K562 (cell line): Measurements from ENCODE around the gene MED29. TPM values are rescaled to one million over a fixed set of nuclear protein-coding genes. Genes with fewer than 3 reads are reported as not detected.

Source experiments
- ARNT ChIP-seq, 2 experiments: fragments of 450-650 bp; IDR thresholded peaks; 2 replicates each; pipeline ENCODE4 v1.6.1; 2016; ENCODE audit warnings: mild to moderate bottlenecking in 1 of 2
- ATF2 ChIP-seq: sonication (generic); formaldehyde crosslinking; IDR thresholded peaks from 2 replicates; pipeline ENCODE4 v1.8.1; 2022; ENCODE audit warnings: missing genetic modification reagents
- CEBPZ ChIP-seq: fragments of 150-350 bp; IDR thresholded peaks from 2 replicates; pipeline ENCODE4 v1.6.1; 2014; ENCODE audit warnings: low read depth, mild to moderate bottlenecking, low read length, borderline replicate concordance
- CSDE1 ChIP-seq, 2 experiments: fragments of 450-650 bp; IDR thresholded peaks; 2 replicates each; pipeline ENCODE4 v1.6.1; 2016; ENCODE audit warnings: mild to moderate bottlenecking in 1 of 2
- ELK3 ChIP-seq: fragments of 450-650 bp; formaldehyde crosslinking; IDR thresholded peaks from 2 replicates; pipeline ENCODE4 v1.4.0; 2020; ENCODE audit warnings: mild to moderate bottlenecking
- GABPA ChIP-seq: fragments of 200-800 bp; sonication (Bioruptor generic); conservative IDR thresholded peaks from 2 replicates; pipeline ENCODE4 v1.6.1; 2016; ENCODE audit warnings: low read depth, missing genetic modification characterization, missing compliant biosample characterization
- HMGXB4 ChIP-seq: sonication (generic); formaldehyde crosslinking; IDR thresholded peaks from 2 replicates; pipeline ENCODE4 v1.8.1; 2023; ENCODE audit warnings: mild to moderate bottlenecking, missing genetic modification reagents
- PML ChIP-seq: IDR thresholded peaks from 2 replicates; pipeline ENCODE4 v1.6.1; 2012; ENCODE audit warnings: low read length, inconsistent platforms
- PPARD ChIP-seq: fragments of 250-450 bp; sonication (Bioruptor Pico); IDR thresholded peaks from 2 replicates; pipeline ENCODE4 v1.8.0; 2022; ENCODE audit warnings: inconsistent platforms, mild to moderate bottlenecking, moderate library complexity
- RBFOX2 ChIP-seq: fragments of 200-400 bp; formaldehyde crosslinking; IDR thresholded peaks from 2 replicates; pipeline ENCODE4 v1.6.1; 2017; ENCODE audit warnings: low read depth, mild to moderate bottlenecking, low read length, moderate library complexity
- SIX5 ChIP-seq, 2 experiments: IDR thresholded peaks; 2 replicates each; pipeline ENCODE4 v1.6.1; 2011; ENCODE audit warnings: low read length in 2 of 2, borderline replicate concordance in 1 of 2, low read depth in 1 of 2, mild to moderate bottlenecking in 1 of 2, moderate library complexity in 1 of 2; ENCODE audit not compliant: insufficient read depth in 1 of 2
- ZKSCAN8 ChIP-seq: fragments of 200-800 bp; sonication (Bioruptor generic); IDR thresholded peaks from 2 replicates; pipeline ENCODE4 v1.6.1; 2016; ENCODE audit warnings: missing genetic modification characterization, missing compliant biosample characterization
- ZNF12 ChIP-seq: sonication (generic); formaldehyde crosslinking; IDR thresholded peaks from 2 replicates; pipeline ENCODE4 v1.4.0; 2020; ENCODE audit warnings: mild to moderate bottlenecking, missing genetic modification reagents
- polyA plus RNA-seq, 8 experiments: library from polyadenylated mRNA; depleted of rRNA in 4 of 8; stranded (reverse) in 5 of 8; unstranded in 3 of 8; fragments of >200 nt; fragmentation: Nextera tagmentation in 2 of 8; fragmentation: Illumina TruSeq in 1 of 8; extraction: Ambion mirVana in 2 of 8; extraction: Trizol in 1 of 8; gene quantifications; 2 replicates each; pipeline versions ENCODE4 v1.2.1 to v1.2.3, GENCODE V29; 2011 to 2014; ENCODE audit warnings: inconsistent platforms in 1 of 8, missing spikeins in 1 of 8
- total RNA-seq, 7 experiments: library from RNA; depleted of rRNA in 6 of 7; stranded (reverse); fragments of >200 nt in 6 of 7; fragmentation: Illumina TruSeq in 2 of 7; extraction: Trizol in 2 of 7; gene quantifications; 2 replicates each; pipeline versions ENCODE4 v1.2.1 to v1.2.3, GENCODE V29; 2011 to 2021; ENCODE audit warnings: low replicate concordance in 1 of 7
- TF ChIP-seq, protein P1 (sequence below), 2 experiments: fragments of 450-650 bp in 1 of 2; IDR thresholded peaks; 2 replicates each; pipeline ENCODE4 v1.6.1; 2011 to 2017; ENCODE audit warnings: low read depth in 2 of 2, antibody characterized with exemption in 1 of 2, borderline replicate concordance in 1 of 2, low read length in 1 of 2, mild to moderate bottlenecking in 1 of 2, mixed read lengths in 1 of 2; ENCODE audit not compliant: control insufficient read depth in 1 of 2

MED29 gene
- total and polyA plus RNA-seq, 9 of the 15 experiments (the other 6 are each of a cell fraction or from before 2014, with no cell fraction given): 1.8 to 22.6 (median 12.4) TPM

DNA sequence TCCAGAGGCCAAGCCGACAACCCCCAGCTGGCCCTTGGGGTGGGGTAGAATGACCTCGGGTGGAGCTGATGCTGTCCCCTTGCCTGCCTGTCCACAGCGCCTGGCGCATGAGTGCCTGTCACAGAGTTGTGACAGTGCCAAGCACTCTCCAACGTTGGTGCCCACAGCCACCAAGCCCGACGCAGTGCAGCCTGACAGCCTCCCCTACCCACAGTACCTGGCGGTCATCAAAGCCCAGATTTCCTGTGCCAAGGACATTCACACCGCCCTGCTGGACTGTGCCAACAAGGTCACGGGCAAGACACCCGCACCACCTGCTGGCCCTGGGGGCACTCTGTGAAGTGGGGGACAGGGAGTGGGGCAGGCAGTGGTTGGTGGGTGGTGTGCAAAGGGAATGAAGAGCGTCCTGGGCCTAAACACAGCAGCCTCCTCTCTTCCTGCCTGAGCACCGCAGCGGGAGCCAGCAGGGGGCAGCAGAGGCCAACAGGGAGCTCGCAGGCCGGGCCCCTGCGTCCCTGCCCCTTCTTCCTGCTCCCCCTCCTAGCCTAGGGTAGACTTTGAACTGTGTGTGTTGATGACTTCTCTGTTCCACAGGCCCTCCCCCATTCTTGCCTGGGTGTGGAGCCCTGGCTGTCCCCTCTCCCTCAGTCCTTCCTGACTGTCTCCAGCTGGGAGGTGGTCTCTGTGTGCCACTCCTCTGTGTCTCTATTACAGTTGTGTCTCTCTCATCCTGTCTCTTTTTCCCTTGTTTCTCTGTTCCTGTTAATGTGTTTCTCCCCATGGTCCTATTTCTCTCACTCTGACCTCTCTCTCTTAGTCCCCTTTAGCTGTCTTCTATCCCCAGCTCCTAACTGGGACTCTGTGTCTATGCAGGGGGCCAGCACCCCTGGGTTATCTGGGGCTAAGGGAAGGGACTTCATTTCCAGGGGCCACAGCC is 6.5 kb downstream of the MED29 start (continued):
- TF ChIP-seq, protein P1, sequence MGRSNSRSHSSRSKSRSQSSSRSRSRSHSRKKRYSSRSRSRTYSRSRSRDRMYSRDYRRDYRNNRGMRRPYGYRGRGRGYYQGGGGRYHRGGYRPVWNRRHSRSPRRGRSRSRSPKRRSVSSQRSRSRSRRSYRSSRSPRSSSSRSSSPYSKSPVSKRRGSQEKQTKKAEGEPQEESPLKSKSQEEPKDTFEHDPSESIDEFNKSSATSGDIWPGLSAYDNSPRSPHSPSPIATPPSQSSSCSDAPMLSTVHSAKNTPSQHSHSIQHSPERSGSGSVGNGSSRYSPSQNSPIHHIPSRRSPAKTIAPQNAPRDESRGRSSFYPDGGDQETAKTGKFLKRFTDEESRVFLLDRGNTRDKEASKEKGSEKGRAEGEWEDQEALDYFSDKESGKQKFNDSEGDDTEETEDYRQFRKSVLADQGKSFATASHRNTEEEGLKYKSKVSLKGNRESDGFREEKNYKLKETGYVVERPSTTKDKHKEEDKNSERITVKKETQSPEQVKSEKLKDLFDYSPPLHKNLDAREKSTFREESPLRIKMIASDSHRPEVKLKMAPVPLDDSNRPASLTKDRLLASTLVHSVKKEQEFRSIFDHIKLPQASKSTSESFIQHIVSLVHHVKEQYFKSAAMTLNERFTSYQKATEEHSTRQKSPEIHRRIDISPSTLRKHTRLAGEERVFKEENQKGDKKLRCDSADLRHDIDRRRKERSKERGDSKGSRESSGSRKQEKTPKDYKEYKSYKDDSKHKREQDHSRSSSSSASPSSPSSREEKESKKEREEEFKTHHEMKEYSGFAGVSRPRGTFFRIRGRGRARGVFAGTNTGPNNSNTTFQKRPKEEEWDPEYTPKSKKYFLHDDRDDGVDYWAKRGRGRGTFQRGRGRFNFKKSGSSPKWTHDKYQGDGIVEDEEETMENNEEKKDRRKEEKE (IDR thresholded peaks at IDR 0.05; ENCODE audit: borderline replicate concordance in 1 of 2, control insufficient read depth in 1 of 2, low read depth in 2 of 2, low read length in 1 of 2): 0 out of 4 replicates have a peak, but pooled peaks of 1 of the 2 experiments have one; percentile 45
- no peak for TF ChIP-seq ELK3 (CRISPR knock-in tag)
- no peak for TF ChIP-seq CEBPZ
- no peak for TF ChIP-seq PML
- no peak for TF ChIP-seq ATF2 (CRISPR knock-in tag)
- no peak for TF ChIP-seq PPARD (CRISPR knock-in tag)
- TF ChIP-seq RBFOX2: peak; percentile 65
- TF ChIP-seq ZKSCAN8: no peak
- TF ChIP-seq SIX5 (IDR thresholded peaks at IDR 0.05; ENCODE audit: borderline replicate concordance in 1 of 2, insufficient read depth in 1 of 2, low read depth in 1 of 2, low read length in 2 of 2): no peak
- TF ChIP-seq ZNF12: no peak
- no peak for TF ChIP-seq HMGXB4
- no peak for TF ChIP-seq CSDE1 (IDR thresholded peaks at IDR 0.05)
- peak; percentile 30; the same call in 1 of the 2 replicates for TF ChIP-seq GABPA (tag)
- TF ChIP-seq ARNT (IDR thresholded peaks at IDR 0.05): peak in 1 of 2 experiments; percentile 69; a peak in 2 of 4 replicates
